ENCODE results near the gene RIPK4. TPM values are rescaled to one million over a fixed set of nuclear protein-coding genes. Genes with fewer than 3 reads are reported as not detected.

Gene RIPK4
- total RNA-seq, 1 experiment from 2014 or later, result 16.0 TPM

GRCh38 chr21:41812679-41813078 lies 45.8 kb upstream of the RIPK4 start:
- intact Hi-C loops (cut with micrococcal nuclease; ENCODE audit: unreplicated experiment), result no loop called here
- BruUV-seq (replicated peaks), result no TSS peak
- Histone ChIP-seq H3K4me3 (ENCODE audit: low read depth, low read length, poor library complexity, severe bottlenecking) (no peak overlapping the region), H3K36me3 (ENCODE audit: insufficient read depth, low read length, poor library complexity, severe bottlenecking) (no peaks in the 10 kb centered on the region), H3K27me3 (replicated peaks; ENCODE audit: insufficient read depth, low read depth, low read length, poor library complexity) (no peaks in the 10 kb centered on the region), H3K4me1 (ENCODE audit: insufficient read depth, low read length, poor library complexity, severe bottlenecking) (peaks cover 19% of the 10 kb centered on the region), H3K9me3 (ENCODE audit: low read depth, low read length, poor library complexity, severe bottlenecking) (no peaks in the 10 kb centered on the region), H3K27ac (ENCODE audit: low read depth, low read length, poor library complexity, severe bottlenecking) (peak overlapping the region; percentile 65)
- TF ChIP-seq CTCF (conservative IDR thresholded peaks at IDR 0.05; ENCODE audit: low read depth, low read length), result no peak
- TF ChIP-seq EZH2 (IDR thresholded peaks at IDR 0.05; ENCODE audit: borderline replicate concordance, low read depth, low read length, poor library complexity, severe bottlenecking), result no peak
- ChIA-PET POLR2A (ENCODE audit: low non-redundant PET) (no interaction called here), CTCF (interaction anchor here (0.6 to 0.7 kb wide), 2 partner anchors 185 to 196 kb away, joined by 3 to 4 read pairs; no protein-coding TSS in a partner anchor)
- no peak for DNase-seq (ENCODE audit: low spot score)

- POLR2A ChIA-PET (ENCODE audit: low non-redundant PET), result no interaction called here
- H3K9me3 ChIP-seq (ENCODE audit: low read depth, low read length, poor library complexity, severe bottlenecking), result no peaks in the 10 kb centered on the region
- no peaks in the 10 kb centered on the region for H3K36me3 ChIP-seq (ENCODE audit: insufficient read depth, low read length, poor library complexity, severe bottlenecking)
- H3K27me3 ChIP-seq (replicated peaks; ENCODE audit: insufficient read depth, low read depth, low read length, poor library complexity), result no peaks in the 10 kb centered on the region
- CTCF ChIA-PET, result no interaction called here
- H3K27ac ChIP-seq (ENCODE audit: low read depth, low read length, poor library complexity, severe bottlenecking), result no peak overlapping the region
- no peak overlapping the region for H3K4me3 ChIP-seq (ENCODE audit: low read depth, low read length, poor library complexity, severe bottlenecking)
- no peak for TF ChIP-seq CTCF (conservative IDR thresholded peaks at IDR 0.05; ENCODE audit: low read depth, low read length)
- no peak for TF ChIP-seq EZH2 (IDR thresholded peaks at IDR 0.05; ENCODE audit: borderline replicate concordance, low read depth, low read length, poor library complexity, severe bottlenecking)
- no peak for DNase-seq (ENCODE audit: low spot score)
- BruUV-seq (replicated peaks), result no TSS peak
- intact Hi-C loops (cut with micrococcal nuclease; ENCODE audit: unreplicated experiment), result no loop called here
- H3K4me1 ChIP-seq (ENCODE audit: insufficient read depth, low read length, poor library complexity, severe bottlenecking), result peaks cover 14% of the 10 kb centered on the region
Observed at GRCh38 chr21:41810597-41810932, 43.7 kb upstream of the RIPK4 start.

- Histone ChIP-seq H3K27me3 (replicated peaks; ENCODE audit: insufficient read depth, low read depth, low read length, poor library complexity) (no peaks in the 10 kb centered on the region), H3K9me3 (ENCODE audit: low read depth, low read length, poor library complexity, severe bottlenecking) (no peaks in the 10 kb centered on the region), H3K27ac (ENCODE audit: low read depth, low read length, poor library complexity, severe bottlenecking) (no peak overlapping the region), H3K4me3 (ENCODE audit: low read depth, low read length, poor library complexity, severe bottlenecking) (no peak overlapping the region), H3K4me1 (ENCODE audit: insufficient read depth, low read length, poor library complexity, severe bottlenecking) (peaks cover 14% of the 10 kb centered on the region), H3K36me3 (ENCODE audit: insufficient read depth, low read length, poor library complexity, severe bottlenecking) (no peaks in the 10 kb centered on the region)
- POLR2A ChIA-PET (ENCODE audit: low non-redundant PET), result no interaction called here
- BruUV-seq (replicated peaks), result no TSS peak
- TF ChIP-seq EZH2 (IDR thresholded peaks at IDR 0.05; ENCODE audit: borderline replicate concordance, low read depth, low read length, poor library complexity, severe bottlenecking) (no peak), CTCF (conservative IDR thresholded peaks at IDR 0.05; ENCODE audit: low read depth, low read length) (no peak)
- CTCF ChIA-PET, result no interaction called here
- DNase-seq (ENCODE audit: low spot score), result no peak
- intact Hi-C loops (cut with micrococcal nuclease; ENCODE audit: unreplicated experiment), result no loop called here
Observed at GRCh38 chr21:41809891-41810596, 43.2 kb upstream of the RIPK4 start.
